WERI-Rb-1 (cell line): ENCODE measurements around the gene MITF.

Experiments used
- DNase-seq: peaks from one replicate; pipeline ENCODE4 v3.0.0-alpha.2; 2020
- H3K27ac ChIP-seq: fragments of 250-450 bp; sonication (Bioruptor Pico); 2 replicates; pipeline ENCODE4 v1.5.1; 2020; ENCODE audit warnings: mild to moderate bottlenecking, moderate library complexity
- H3K27me3 ChIP-seq: fragments of 250-450 bp; sonication (Bioruptor Pico); 2 replicates; pipeline ENCODE4 v1.5.1; 2021; ENCODE audit warnings: mild to moderate bottlenecking, low read depth, moderate library complexity; ENCODE audit not compliant: insufficient read depth, severe bottlenecking
- H3K36me3 ChIP-seq: fragments of 250-450 bp; sonication (Bioruptor Pico); 2 replicates; pipeline ENCODE4 v1.5.1; 2020; ENCODE audit warnings: mild to moderate bottlenecking, moderate library complexity
- H3K4me3 ChIP-seq: 2 replicates; pipeline ENCODE4 v1.5.1; 2011; ENCODE audit warnings: low read depth, mild to moderate bottlenecking, control low read depth, low read length
- H3K9me3 ChIP-seq: fragments of 250-450 bp; sonication (Bioruptor Pico); 2 replicates; pipeline ENCODE4 v1.5.1; 2021; ENCODE audit warnings: mild to moderate bottlenecking, moderate library complexity; ENCODE audit not compliant: severe bottlenecking
- CTCF ChIP-seq: IDR thresholded peaks from 2 replicates; pipeline ENCODE4 v1.5.1; 2011; ENCODE audit warnings: low read depth, mild to moderate bottlenecking, control low read depth, inconsistent platforms, low read length

The MITF gene

GRCh38 chr3:69823743-69824142 is 84.5 kb downstream of the MITF start:
- Histone ChIP-seq H3K9me3 (no peaks in the 10 kb centered on the region), H3K36me3 (no peaks in the 10 kb centered on the region), H3K4me3 (no peak overlapping the region), H3K27ac (no peak overlapping the region), H3K27me3 (no peaks in the 10 kb centered on the region)
- TF ChIP-seq CTCF: no peak
- DNase-seq: no peak

GRCh38 chr3:69825446-69825845 is 86.2 kb downstream of the MITF start:
- no peak for TF ChIP-seq CTCF
- Histone ChIP-seq H3K4me3 (no peak overlapping the region), H3K27ac (no peak overlapping the region), H3K27me3 (no peaks in the 10 kb centered on the region), H3K9me3 (no peaks in the 10 kb centered on the region), H3K36me3 (no peaks in the 10 kb centered on the region)
- no peak for DNase-seq

- TF ChIP-seq CTCF: no peak
- H3K9me3 ChIP-seq: no peaks in the 10 kb centered on the region
- no peaks in the 10 kb centered on the region for H3K36me3 ChIP-seq
These were observed 87.9 kb downstream of the MITF start for GRCh38 chr3:69827127-69827526.

GRCh38 chr3:69828817-69829216 is 89.6 kb downstream of the MITF start:
- no peaks in the 10 kb centered on the region for H3K27me3 ChIP-seq
- no peak for TF ChIP-seq CTCF
- DNase-seq: no peak
- H3K36me3 ChIP-seq: no peaks in the 10 kb centered on the region
- H3K27ac ChIP-seq: no peak overlapping the region
- no peak overlapping the region for H3K4me3 ChIP-seq
- no peaks in the 10 kb centered on the region for H3K9me3 ChIP-seq

More at GRCh38 chr3:69827127-69827526, 87.9 kb downstream of the MITF start:
- Histone ChIP-seq H3K27me3 (no peaks in the 10 kb centered on the region), H3K27ac (no peak overlapping the region), H3K4me3 (no peak overlapping the region)
- no peak for DNase-seq

- Histone ChIP-seq H3K27ac (no peak overlapping the region), H3K27me3 (no peaks in the 10 kb centered on the region), H3K4me3 (no peak overlapping the region), H3K9me3 (no peaks in the 10 kb centered on the region), H3K36me3 (no peaks in the 10 kb centered on the region)
- no peak for TF ChIP-seq CTCF
- no peak for DNase-seq
These were observed 90.9 kb downstream of the MITF start for GRCh38 chr3:69830147-69830546.

GRCh38 chr3:69831737-69832136 is 92.5 kb downstream of the MITF start:
- Histone ChIP-seq H3K4me3 (no peak overlapping the region), H3K9me3 (no peaks in the 10 kb centered on the region), H3K27ac (no peak overlapping the region), H3K27me3 (no peaks in the 10 kb centered on the region), H3K36me3 (no peaks in the 10 kb centered on the region)
- no peak for TF ChIP-seq CTCF
- DNase-seq: no peak
